T-helper 1 cell treated with Interleukin-12 subunit alpha and Interleukin-12 subunit beta and Interleukin-4 antibody, amounts not matched to agents 30 μg/mL and 1 μg/mL, for 36 hours (primary cell): ENCODE data around the gene FATE1.

ENCODE experiments used
- H3K27ac Mint-ChIP-seq: one replicate; pipeline ENCODE4 v1.8.0; 2021; ENCODE audit warnings: mild to moderate bottlenecking, mixed read lengths
- H3K27me3 Mint-ChIP-seq: one replicate; pipeline ENCODE4 v1.8.0; 2021; ENCODE audit warnings: low read depth, mixed read lengths
- H3K36me3 Mint-ChIP-seq: one replicate; pipeline ENCODE4 v1.8.0; 2021; ENCODE audit warnings: low read depth, mixed read lengths
- H3K4me1 Mint-ChIP-seq: one replicate; pipeline ENCODE4 v1.8.0; 2021; ENCODE audit warnings: low read depth, mixed read lengths
- H3K4me3 Mint-ChIP-seq: one replicate; pipeline ENCODE4 v1.8.0; 2021; ENCODE audit warnings: mild to moderate bottlenecking, moderate library complexity, mixed read lengths
- H3K9me3 Mint-ChIP-seq: one replicate; pipeline ENCODE4 v1.8.0; 2021; ENCODE audit warnings: mixed read lengths

Gene FATE1

DNA sequence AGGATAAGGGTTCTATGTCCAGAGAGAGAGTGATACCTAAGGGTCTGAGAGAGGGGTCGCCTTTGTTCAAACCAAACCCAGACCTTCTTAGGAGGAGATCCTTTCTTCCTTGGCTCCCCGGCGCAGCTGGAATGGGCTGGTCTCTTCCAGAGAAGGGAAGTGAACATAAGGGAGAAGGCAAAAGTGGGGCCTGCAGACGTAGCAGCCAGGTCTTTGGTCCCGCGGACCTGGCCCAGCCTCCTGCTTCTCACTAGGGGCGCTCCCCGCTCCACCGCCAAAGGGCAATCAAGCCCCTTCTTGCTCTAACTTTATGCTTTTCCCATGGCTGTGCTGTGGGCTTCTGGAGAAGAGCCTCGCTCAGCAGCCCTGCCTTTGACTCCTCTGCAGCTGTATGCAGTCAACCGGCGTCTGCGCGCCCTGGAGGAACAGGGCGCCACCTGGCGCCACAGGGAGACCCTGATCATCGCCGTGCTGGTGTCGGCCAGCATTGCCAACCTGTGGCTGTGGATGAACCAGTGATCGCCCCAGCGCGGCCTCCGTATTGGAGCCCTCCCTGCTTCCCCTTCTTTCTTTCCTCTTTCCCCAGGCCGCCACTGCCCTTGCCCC is 6.5 kb downstream of the FATE1 start:
- H3K9me3 Mint-ChIP-seq: no peaks in the 10 kb centered on the region
- no peaks in the 10 kb centered on the region for H3K27me3 Mint-ChIP-seq
- H3K36me3 Mint-ChIP-seq: no peaks in the 10 kb centered on the region
- no peak overlapping the region for H3K27ac Mint-ChIP-seq
- H3K4me3 Mint-ChIP-seq: no peak overlapping the region
- H3K4me1 Mint-ChIP-seq: no peaks in the 10 kb centered on the region

DNA sequence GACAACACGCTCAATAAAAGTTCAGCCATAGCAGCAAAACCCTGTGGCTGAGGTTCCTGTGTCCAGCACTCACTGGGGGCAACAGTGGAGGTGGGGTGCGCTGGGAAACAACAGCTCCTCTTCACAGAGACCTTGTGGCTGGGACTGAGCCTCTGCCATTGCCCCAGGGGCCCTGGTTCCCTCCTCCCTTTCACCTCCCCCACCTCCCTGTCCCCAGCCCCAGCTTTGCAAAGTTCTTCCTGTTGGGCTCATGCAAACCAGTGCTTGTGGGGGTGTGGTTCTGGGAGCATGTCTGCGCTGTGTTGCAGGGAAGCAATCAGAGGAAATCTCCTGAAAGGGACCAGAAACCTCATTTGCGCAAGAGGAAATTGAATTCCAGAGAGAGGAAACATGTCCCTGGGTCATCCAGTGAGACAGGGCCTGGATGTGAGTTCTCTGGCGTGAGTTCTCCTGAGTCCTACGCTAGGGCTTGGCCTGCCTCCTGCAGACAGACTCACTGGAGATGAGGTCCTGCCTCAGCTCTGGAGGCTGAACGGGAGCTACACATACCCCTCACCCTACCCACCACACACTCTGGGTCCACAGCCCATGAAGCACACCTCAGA is 7.4 kb downstream of the FATE1 start:
- no peaks in the 10 kb centered on the region for H3K4me1 Mint-ChIP-seq
- no peak overlapping the region for H3K27ac Mint-ChIP-seq
- H3K36me3 Mint-ChIP-seq: no peaks in the 10 kb centered on the region
- H3K27me3 Mint-ChIP-seq: no peaks in the 10 kb centered on the region
- H3K9me3 Mint-ChIP-seq: no peaks in the 10 kb centered on the region
- no peak overlapping the region for H3K4me3 Mint-ChIP-seq

DNA sequence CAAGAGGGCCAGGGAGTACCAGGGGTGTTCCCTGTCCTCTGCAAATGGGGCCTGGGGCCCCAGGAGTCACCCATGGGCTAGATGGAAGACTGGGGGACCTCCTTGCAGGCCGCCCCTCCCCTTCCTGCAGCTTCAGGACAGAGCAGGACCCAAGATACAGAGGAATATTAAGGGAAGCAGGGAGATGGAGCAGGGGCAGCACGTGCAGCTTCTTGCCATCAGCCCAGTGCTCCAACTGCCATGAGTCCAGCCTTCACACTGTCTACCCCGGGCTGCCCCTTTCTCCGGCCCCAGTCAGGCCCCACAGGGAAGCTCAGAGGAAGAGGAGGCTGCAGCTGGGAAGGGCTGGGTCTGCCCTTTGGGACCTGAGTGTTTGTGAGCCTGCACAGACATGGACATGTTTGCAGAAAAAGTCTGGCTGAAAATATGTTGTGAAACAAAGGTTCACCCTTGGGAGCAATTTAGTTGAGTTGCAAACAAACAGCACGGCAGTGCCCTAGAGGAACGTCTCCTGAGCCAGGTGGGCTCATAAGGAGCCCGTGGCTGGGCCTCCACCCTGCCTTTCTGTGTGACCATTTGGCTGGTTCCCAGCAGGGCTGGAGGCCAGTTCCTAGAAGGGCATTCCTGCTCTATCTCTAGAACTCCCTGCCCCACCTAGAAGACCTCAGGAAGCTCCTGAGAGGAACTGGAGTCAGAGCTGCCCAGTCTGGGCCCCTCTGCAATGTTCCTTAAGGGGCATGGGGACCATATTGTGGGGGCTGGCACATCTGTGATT is 8.9 kb downstream of the FATE1 start:
- no peaks in the 10 kb centered on the region for H3K9me3 Mint-ChIP-seq
- H3K4me3 Mint-ChIP-seq: no peak overlapping the region
- no peaks in the 10 kb centered on the region for H3K36me3 Mint-ChIP-seq
- H3K27ac Mint-ChIP-seq: no peak overlapping the region
- H3K4me1 Mint-ChIP-seq: no peaks in the 10 kb centered on the region
- no peaks in the 10 kb centered on the region for H3K27me3 Mint-ChIP-seq

DNA sequence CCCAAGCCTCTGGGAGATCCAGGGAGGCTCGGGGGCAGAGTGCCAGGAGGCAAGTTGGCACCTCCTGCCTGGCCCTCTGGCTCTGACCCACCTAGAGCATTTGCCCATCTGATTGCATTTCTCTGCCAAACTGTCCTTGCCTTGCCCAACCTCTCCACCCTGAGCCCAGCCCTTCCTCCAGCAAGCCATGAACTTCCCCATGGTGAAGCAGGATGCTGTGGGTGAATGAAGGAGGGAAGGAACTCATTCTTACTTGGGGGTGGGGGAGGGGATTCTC is 9.4 kb downstream of the FATE1 start:
- no peaks in the 10 kb centered on the region for H3K4me1 Mint-ChIP-seq
- H3K36me3 Mint-ChIP-seq: no peaks in the 10 kb centered on the region
- no peaks in the 10 kb centered on the region for H3K27me3 Mint-ChIP-seq
- H3K27ac Mint-ChIP-seq: no peak overlapping the region
- no peak overlapping the region for H3K4me3 Mint-ChIP-seq
- H3K9me3 Mint-ChIP-seq: no peaks in the 10 kb centered on the region

DNA sequence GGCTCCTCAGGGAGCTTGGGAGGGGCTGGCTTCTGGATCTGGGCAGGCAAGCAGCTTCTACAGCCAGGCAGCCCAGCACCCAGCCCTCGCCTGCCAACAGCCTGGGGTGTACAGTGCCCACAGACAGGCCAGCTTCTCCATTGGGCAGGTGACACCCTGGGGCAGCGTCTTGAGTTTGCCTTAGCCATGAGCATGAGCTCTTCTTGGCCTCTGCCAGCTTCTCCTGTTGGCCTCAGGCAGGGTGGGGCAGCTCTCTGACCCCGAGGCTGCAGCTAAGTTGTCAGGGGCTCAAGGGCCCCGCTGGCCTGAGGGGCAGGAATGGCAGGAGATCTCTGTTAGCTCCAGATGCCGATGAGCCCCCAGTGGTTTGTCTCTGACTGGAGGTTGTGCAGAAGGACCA is 10.9 kb downstream of the FATE1 start:
- H3K27ac Mint-ChIP-seq: no peak overlapping the region
- H3K4me1 Mint-ChIP-seq: no peaks in the 10 kb centered on the region
- H3K4me3 Mint-ChIP-seq: no peak overlapping the region
- H3K36me3 Mint-ChIP-seq: no peaks in the 10 kb centered on the region
- no peaks in the 10 kb centered on the region for H3K27me3 Mint-ChIP-seq
- no peaks in the 10 kb centered on the region for H3K9me3 Mint-ChIP-seq

DNA sequence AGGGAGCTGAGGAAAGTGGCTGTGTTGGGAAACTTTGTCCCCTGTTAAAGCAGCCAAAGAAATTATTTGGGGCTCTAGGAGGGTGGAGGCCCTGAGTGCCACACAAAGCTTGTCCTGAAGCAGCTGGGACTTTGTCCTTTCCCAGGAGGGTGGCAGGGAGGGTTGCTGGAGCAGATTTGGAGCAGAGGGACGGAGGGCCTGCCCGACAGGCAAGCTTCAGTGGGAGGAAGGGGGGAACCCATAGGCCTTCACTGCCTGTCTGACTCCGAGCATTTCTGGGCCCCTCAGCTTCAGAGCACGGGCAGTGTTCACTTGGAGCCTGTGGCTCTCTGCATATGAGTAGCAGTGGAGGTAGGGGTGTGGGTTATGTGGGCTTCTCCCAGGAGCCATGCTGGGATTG is 11.5 kb downstream of the FATE1 start:
- no peaks in the 10 kb centered on the region for H3K27me3 Mint-ChIP-seq
- no peak overlapping the region for H3K4me3 Mint-ChIP-seq
- H3K27ac Mint-ChIP-seq: no peak overlapping the region
- no peaks in the 10 kb centered on the region for H3K36me3 Mint-ChIP-seq
- no peaks in the 10 kb centered on the region for H3K9me3 Mint-ChIP-seq
- no peaks in the 10 kb centered on the region for H3K4me1 Mint-ChIP-seq

DNA sequence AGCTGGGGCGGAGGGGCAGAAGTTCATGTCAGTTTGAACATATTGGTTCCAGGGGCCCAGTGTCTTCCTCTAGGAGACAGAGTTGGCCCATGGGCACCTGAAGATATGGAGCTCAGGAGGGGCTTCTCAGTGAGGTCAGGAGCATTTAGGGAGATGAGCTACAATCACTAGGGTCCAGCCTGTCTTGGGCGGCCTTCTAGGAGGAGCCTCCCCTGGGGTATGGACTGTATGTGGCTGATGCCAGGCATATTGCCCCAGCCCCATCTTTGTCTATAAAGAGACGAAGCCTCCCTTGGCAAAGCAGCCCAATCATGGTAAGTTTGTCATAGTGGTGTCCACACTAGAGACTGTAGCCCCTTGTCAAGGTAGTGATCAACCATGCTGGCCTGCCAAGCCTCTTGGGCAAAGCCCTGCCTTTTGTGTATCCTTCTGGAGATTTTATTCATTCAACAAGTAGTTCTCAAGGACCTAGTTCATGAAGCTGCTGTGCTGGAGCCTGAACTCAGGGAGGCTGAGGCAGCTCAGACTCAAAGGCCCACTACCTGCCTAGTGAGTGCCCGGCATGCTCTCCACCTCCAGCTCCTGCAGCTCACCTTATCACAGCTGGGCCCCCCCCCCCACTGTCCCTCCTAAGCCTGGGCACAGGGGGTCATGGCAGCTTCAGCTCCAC is 13.4 kb downstream of the FATE1 start:
- Mint-ChIP-seq H3K27ac (no peak overlapping the region), H3K27me3 (no peaks in the 10 kb centered on the region), H3K4me1 (no peaks in the 10 kb centered on the region), H3K36me3 (no peaks in the 10 kb centered on the region), H3K4me3 (no peak overlapping the region), H3K9me3 (no peaks in the 10 kb centered on the region)

DNA sequence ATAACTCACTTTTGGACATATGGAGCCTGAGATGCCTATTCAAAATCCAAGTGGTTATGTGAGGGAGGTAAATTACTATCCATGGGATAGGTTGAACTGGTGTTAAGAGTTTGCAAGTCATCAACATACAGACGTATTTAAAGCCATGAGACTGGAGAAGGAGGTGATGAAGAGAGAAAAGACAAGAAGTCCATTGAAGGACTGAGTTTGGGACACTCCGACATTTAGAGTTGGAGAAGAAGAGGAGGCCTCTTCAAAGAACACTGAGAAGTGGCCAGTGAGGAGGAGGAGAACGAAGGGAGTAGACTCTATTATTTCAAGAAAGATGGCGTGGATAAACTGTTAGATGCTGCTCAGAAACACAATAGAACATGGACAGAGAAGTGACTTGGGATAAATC is 18.6 kb downstream of the FATE1 start, which contains the start of gene CNGA2:
TSS of gene CNGA2 (plus strand) at position 301 of the 400 bp plus-strand sequence. CDS start 3,738 bp downstream, outside the sequence.
- H3K36me3 Mint-ChIP-seq: no peaks in the 10 kb centered on the region
- no peak within 1 kb of the TSS for H3K4me3 Mint-ChIP-seq
- H3K27ac Mint-ChIP-seq: no peak within 1 kb of the TSS
- no peaks in the 10 kb centered on the region for H3K4me1 Mint-ChIP-seq
- H3K27me3 Mint-ChIP-seq: no peaks in the 10 kb centered on the region
- H3K9me3 Mint-ChIP-seq: no peaks in the 10 kb centered on the region

DNA sequence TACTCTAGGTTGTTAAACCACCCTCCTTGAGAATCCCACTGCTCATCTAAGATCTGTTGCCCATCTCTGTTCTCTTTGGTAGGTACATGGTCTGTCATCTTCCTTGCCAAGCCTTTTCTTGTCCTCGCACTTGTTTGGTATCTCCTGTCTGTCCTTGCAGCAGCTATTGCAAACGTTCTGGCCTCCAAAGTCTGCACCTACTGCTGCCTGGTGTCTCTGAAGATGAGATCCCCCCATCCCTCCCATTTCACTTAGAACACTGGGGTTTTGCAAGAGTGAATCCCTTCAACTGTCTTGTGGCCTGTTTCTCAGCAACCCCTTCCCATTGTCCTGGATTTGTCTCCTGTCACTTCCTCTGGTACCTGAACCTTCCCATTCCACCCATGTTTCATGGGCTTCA is 19.4 kb downstream of the FATE1 start:
- no peaks in the 10 kb centered on the region for H3K9me3 Mint-ChIP-seq
- H3K4me3 Mint-ChIP-seq: no peak overlapping the region
- H3K27me3 Mint-ChIP-seq: no peaks in the 10 kb centered on the region
- H3K27ac Mint-ChIP-seq: no peak overlapping the region
- no peaks in the 10 kb centered on the region for H3K36me3 Mint-ChIP-seq
- H3K4me1 Mint-ChIP-seq: no peaks in the 10 kb centered on the region

DNA sequence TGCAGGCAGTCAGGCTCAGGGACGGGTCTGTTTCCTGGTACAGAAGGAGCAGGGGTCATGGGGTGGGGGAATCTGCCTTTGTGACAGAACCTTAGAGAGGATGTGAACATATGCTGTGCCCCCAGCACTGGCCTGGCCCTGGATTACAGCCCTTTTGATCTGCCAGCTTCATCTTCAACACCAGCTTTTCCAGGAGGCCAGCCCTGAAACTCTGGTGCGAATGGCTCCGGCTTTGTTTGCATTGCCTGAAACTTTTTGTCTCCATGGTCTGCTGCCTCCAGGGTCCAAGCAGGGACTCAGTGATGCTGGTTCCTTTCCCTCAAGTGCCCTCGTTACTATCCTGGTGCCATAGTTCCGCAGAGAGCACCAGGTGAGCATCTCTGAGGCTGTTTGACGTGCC is 20.9 kb downstream of the FATE1 start:
- Mint-ChIP-seq H3K4me3 (no peak overlapping the region), H3K36me3 (no peaks in the 10 kb centered on the region)

DNA sequence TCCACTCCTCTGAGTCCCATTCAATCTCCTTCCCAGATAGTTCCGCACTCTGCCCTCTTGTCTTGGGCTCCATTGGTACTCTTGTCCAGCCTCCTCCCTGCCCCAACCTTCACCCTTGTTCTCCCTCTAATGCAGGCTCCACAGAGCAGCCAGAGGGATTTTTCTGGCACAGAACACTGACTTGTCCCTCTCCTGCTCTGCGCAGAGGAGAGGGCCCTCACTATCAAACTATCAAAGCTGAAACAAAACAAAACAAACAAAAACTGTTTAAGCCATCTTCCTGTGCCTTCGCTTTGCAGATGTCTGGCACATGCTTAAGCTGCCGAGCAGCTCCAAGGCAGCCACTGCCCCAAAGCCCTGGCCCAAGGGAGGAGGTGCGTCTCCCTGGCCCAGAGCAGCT is 21.7 kb downstream of the FATE1 start:
- no peaks in the 10 kb centered on the region for H3K27me3 Mint-ChIP-seq
- no peak overlapping the region for H3K4me3 Mint-ChIP-seq
- H3K9me3 Mint-ChIP-seq: no peaks in the 10 kb centered on the region
- H3K4me1 Mint-ChIP-seq: no peaks in the 10 kb centered on the region
- H3K27ac Mint-ChIP-seq: no peak overlapping the region
- no peaks in the 10 kb centered on the region for H3K36me3 Mint-ChIP-seq

More for the DNA sequence above, 20.9 kb downstream of the FATE1 start:
- no peaks in the 10 kb centered on the region for H3K4me1 Mint-ChIP-seq
- no peaks in the 10 kb centered on the region for H3K27me3 Mint-ChIP-seq
- H3K9me3 Mint-ChIP-seq: no peaks in the 10 kb centered on the region
- no peak overlapping the region for H3K27ac Mint-ChIP-seq

DNA sequence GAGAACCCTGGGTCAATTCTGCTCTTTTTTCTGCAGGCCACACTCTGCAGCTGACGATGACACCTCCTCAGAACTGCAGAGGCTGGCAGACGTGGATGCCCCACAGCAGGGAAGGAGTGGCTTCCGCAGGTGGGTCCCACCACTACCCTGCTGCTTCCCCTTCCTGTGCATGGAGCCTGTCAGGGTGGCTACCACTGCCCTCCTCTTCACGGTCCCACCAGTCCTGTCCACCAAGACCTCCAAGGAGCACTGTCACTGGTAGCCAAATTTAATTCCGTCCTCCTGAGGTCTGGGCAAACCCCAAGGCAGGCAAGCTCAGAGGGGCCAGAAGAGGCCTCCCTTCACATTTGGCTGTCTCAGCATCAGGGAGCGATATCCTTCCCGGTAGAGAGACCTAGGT is 22.9 kb downstream of the FATE1 start:
- H3K36me3 Mint-ChIP-seq: no peaks in the 10 kb centered on the region
- no peak overlapping the region for H3K4me3 Mint-ChIP-seq
- no peak overlapping the region for H3K27ac Mint-ChIP-seq
- H3K27me3 Mint-ChIP-seq: no peaks in the 10 kb centered on the region
- no peaks in the 10 kb centered on the region for H3K4me1 Mint-ChIP-seq
- H3K9me3 Mint-ChIP-seq: no peaks in the 10 kb centered on the region

DNA sequence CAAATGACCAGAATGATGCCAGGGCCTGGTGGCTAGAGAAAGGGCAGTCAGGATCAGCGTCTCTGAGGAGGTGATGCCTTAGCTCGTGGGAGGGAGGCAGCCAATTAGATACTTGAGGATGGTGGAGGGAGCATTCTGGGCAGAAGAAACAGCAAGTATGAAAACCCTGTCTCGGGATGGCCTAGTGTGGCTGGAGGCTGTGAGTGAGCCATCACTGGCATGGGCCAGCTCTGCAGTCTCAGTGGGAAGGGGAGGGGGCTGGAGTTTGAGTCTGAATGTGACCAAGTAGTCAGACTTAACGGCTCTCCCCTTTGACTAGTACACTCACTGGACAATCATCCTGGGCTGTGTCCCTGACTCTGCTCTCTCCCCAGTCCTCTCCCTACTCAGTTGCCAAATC is 25.8 kb downstream of the FATE1 start:
- no peaks in the 10 kb centered on the region for H3K9me3 Mint-ChIP-seq
- no peaks in the 10 kb centered on the region for H3K4me1 Mint-ChIP-seq

DNA sequence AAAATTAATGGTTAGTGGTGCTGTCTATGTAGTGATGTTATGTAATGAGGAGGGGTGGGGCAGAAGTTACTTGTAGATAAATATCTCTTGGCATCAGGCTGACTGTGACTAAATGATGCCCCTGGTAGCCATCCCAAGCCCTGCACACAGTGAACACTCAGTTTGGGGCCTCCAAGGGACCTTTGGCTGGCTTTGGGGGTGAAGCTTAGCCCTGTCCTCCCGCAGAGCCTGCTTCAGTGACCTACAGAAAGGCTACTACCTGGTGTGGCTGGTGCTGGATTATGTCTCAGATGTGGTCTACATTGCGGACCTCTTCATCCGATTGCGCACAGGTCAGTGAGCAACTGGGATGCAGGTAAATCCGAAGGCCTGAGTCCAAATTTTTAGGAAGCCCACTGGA is 26.5 kb downstream of the FATE1 start:
- H3K27ac Mint-ChIP-seq: no peak overlapping the region
- H3K4me3 Mint-ChIP-seq: no peak overlapping the region
- H3K36me3 Mint-ChIP-seq: no peaks in the 10 kb centered on the region
- no peaks in the 10 kb centered on the region for H3K9me3 Mint-ChIP-seq
- H3K27me3 Mint-ChIP-seq: no peaks in the 10 kb centered on the region
- H3K4me1 Mint-ChIP-seq: no peaks in the 10 kb centered on the region

More for the DNA sequence above, 25.8 kb downstream of the FATE1 start:
- H3K27me3 Mint-ChIP-seq: no peaks in the 10 kb centered on the region
- no peak overlapping the region for H3K27ac Mint-ChIP-seq
- no peaks in the 10 kb centered on the region for H3K36me3 Mint-ChIP-seq
- no peak overlapping the region for H3K4me3 Mint-ChIP-seq
